ENCODE data around the gene TACR1. TPM values are rescaled to one million over a fixed set of nuclear protein-coding genes. Genes with fewer than 3 reads are reported as not detected.

The TACR1 gene
- total and polyA plus RNA-seq, 2 of the 13 experiments (the other 11 are each of a cell fraction or from before 2014, with no cell fraction given) = not detected

DNA sequence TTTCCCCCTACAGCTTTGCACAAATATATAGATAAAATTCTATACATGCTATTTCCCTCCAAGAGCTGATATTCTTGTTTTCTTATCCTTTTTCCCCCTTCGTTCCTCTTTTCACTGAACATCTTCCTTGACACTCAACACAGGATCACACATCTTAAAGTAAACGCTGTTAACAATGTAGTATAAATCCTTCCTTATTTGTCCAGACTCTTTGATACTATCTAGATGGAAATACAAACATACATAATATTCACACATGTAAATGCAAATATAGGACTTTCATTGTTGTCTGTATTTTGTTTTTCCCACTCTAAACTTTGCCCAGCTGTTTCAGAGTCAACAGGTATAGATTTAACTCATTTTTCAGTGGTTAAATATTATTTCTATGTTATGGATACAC, 3.0 kb upstream of the TACR1 start:
- WGBS (ENCODE audit: low lambda C conversion rate) = 5% methylated on average over 2 of the region's 2 CpGs
- H3K4me1 ChIP-seq (ENCODE audit: insufficient read depth, low read length) = peaks cover 18% of the 10 kb centered on the region
- no peak for DNase-seq (ENCODE audit: low spot score)
- H3K4me2 ChIP-seq (ENCODE audit: low read depth, low read length) = no peak overlapping the region
- BruUV-seq (replicated peaks) = no TSS peak
- no peak overlapping the region for H2AFZ ChIP-seq (ENCODE audit: low read length)
- no peak overlapping the region for H3K4me3 ChIP-seq (replicated peaks in 1 of 3; ENCODE audit: insufficient read depth in 1 of 3, low read depth in 2 of 3, low read length in 3 of 3)
- H3K27ac ChIP-seq (ENCODE audit: extremely low read length, insufficient read depth, low read length) = no peak overlapping the region
- ChIA-PET POLR2A (no interaction called here), CTCF (ENCODE audit: low intra/inter-chr PET ratio, low total read pairs) (no interaction called here)
- in situ Hi-C loops (cut with HindIII; ENCODE audit: extremely low pct_ligation_motif_present, low pct_unique_long_range_greater_than_20kb) (no loop called here), intact Hi-C loops (cut with micrococcal nuclease; ENCODE audit: unreplicated experiment) (no loop called here)
- no peaks in the 10 kb centered on the region for H3K36me3 ChIP-seq (replicated peaks in 1 of 2; ENCODE audit: control insufficient read depth in 1 of 2, insufficient read depth in 2 of 2, low read length in 2 of 2)
- H4K20me1 ChIP-seq (ENCODE audit: insufficient read depth, low read length) = no peaks in the 10 kb centered on the region
- no peak for TF ChIP-seq HDAC6 (IDR thresholded peaks at IDR 0.05; ENCODE audit: low read depth, low read length)
- no peak for TF ChIP-seq ZNF484 (CRISPR knock-in tag; IDR thresholded peaks at IDR 0.05; ENCODE audit: borderline replicate concordance, low read depth)
- TF ChIP-seq ZNF431 (CRISPR knock-in tag; IDR thresholded peaks at IDR 0.05; ENCODE audit: borderline replicate concordance, low read depth) = no peak
- TF ChIP-seq CCAR2 (optimal IDR thresholded peaks at IDR 0.05; ENCODE audit: low read depth, low read length) = no peak
- TF ChIP-seq TCF7 (IDR thresholded peaks at IDR 0.05; ENCODE audit: low read depth) = no peak
- no peak for TF ChIP-seq ZNF629 (CRISPR knock-in tag; conservative IDR thresholded peaks at IDR 0.05)
- TF ChIP-seq PTBP1 (IDR thresholded peaks at IDR 0.05; ENCODE audit: low read depth, low read length, poor library complexity, severe bottlenecking) = no peak
- TF ChIP-seq PHF21A (CRISPR knock-in tag; IDR thresholded peaks at IDR 0.05) = no peak
- TF ChIP-seq, protein P1, sequence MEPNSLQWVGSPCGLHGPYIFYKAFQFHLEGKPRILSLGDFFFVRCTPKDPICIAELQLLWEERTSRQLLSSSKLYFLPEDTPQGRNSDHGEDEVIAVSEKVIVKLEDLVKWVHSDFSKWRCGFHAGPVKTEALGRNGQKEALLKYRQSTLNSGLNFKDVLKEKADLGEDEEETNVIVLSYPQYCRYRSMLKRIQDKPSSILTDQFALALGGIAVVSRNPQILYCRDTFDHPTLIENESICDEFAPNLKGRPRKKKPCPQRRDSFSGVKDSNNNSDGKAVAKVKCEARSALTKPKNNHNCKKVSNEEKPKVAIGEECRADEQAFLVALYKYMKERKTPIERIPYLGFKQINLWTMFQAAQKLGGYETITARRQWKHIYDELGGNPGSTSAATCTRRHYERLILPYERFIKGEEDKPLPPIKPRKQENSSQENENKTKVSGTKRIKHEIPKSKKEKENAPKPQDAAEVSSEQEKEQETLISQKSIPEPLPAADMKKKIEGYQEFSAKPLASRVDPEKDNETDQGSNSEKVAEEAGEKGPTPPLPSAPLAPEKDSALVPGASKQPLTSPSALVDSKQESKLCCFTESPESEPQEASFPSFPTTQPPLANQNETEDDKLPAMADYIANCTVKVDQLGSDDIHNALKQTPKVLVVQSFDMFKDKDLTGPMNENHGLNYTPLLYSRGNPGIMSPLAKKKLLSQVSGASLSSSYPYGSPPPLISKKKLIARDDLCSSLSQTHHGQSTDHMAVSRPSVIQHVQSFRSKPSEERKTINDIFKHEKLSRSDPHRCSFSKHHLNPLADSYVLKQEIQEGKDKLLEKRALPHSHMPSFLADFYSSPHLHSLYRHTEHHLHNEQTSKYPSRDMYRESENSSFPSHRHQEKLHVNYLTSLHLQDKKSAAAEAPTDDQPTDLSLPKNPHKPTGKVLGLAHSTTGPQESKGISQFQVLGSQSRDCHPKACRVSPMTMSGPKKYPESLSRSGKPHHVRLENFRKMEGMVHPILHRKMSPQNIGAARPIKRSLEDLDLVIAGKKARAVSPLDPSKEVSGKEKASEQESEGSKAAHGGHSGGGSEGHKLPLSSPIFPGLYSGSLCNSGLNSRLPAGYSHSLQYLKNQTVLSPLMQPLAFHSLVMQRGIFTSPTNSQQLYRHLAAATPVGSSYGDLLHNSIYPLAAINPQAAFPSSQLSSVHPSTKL (CRISPR knock-in tag; IDR thresholded peaks at IDR 0.05) = no peak
- TF ChIP-seq, protein P2, sequence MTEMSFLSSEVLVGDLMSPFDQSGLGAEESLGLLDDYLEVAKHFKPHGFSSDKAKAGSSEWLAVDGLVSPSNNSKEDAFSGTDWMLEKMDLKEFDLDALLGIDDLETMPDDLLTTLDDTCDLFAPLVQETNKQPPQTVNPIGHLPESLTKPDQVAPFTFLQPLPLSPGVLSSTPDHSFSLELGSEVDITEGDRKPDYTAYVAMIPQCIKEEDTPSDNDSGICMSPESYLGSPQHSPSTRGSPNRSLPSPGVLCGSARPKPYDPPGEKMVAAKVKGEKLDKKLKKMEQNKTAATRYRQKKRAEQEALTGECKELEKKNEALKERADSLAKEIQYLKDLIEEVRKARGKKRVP (CRISPR knock-in tag; IDR thresholded peaks at IDR 0.05) = no peak
- TF ChIP-seq GZF1 (CRISPR knock-in tag; IDR thresholded peaks at IDR 0.05) = no peak
- TF ChIP-seq, protein P3, sequence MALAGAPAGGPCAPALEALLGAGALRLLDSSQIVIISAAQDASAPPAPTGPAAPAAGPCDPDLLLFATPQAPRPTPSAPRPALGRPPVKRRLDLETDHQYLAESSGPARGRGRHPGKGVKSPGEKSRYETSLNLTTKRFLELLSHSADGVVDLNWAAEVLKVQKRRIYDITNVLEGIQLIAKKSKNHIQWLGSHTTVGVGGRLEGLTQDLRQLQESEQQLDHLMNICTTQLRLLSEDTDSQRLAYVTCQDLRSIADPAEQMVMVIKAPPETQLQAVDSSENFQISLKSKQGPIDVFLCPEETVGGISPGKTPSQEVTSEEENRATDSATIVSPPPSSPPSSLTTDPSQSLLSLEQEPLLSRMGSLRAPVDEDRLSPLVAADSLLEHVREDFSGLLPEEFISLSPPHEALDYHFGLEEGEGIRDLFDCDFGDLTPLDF (CRISPR knock-in tag; IDR thresholded peaks at IDR 0.05) = no peak
- TF ChIP-seq ZZZ3 (CRISPR knock-in tag; IDR thresholded peaks at IDR 0.05; ENCODE audit: borderline replicate concordance) = no peak
- no peak for TF ChIP-seq MED1 (CRISPR knock-in tag; IDR thresholded peaks at IDR 0.05)
- TF ChIP-seq GATAD1 (CRISPR knock-in tag; IDR thresholded peaks at IDR 0.05) = no peak
- no peak for FAIRE-seq
- no peaks in the 10 kb centered on the region for H3K9me3 ChIP-seq (ENCODE audit: low read length)
- no peak for ATAC-seq
- H3K9ac ChIP-seq (ENCODE audit: insufficient read depth, low read depth, low read length) = no peak overlapping the region
- H3K27me3 ChIP-seq (ENCODE audit: control insufficient read depth in 1 of 2, insufficient read depth in 2 of 2, low read length in 2 of 2) = peaks cover 14 to 47% of the 10 kb centered on the region in 2 experiments; a peak in 4 of 5 replicates
- H3K79me2 ChIP-seq (ENCODE audit: insufficient read depth, low read length) = no peaks in the 10 kb centered on the region
